ENCODE measurements around the gene RIT2.

The RIT2 gene

GRCh38 chr18:43009674-43010073 is 105.8 kb downstream of the RIT2 start:
- no peak for DNase-seq

GRCh38 chr18:43007365-43007764 is 108.1 kb downstream of the RIT2 start:
- DNase-seq, result no peak

GRCh38 chr18:43004421-43004820 is 111.1 kb downstream of the RIT2 start:
- DNase-seq, result no peak

- no peak for DNase-seq
Measured at GRCh38 chr18:43001821-43002220, 113.7 kb downstream of the RIT2 start.

GRCh38 chr18:42996824-42997223 is 118.7 kb downstream of the RIT2 start:
- no peak for DNase-seq

GRCh38 chr18:42980426-42980825 is 135.1 kb downstream of the RIT2 start:
- no peak for DNase-seq

GRCh38 chr18:42977982-42978637 is 137.4 kb downstream of the RIT2 start:
- DNase-seq, result no peak

GRCh38 chr18:42976869-42977590 is 138.5 kb downstream of the RIT2 start:
- no peak for DNase-seq

GRCh38 chr18:42969366-42969765 is 146.1 kb downstream of the RIT2 start:
- no peak for DNase-seq

- DNase-seq, result no peak
Measured at GRCh38 chr18:42961298-42961697, 154.2 kb downstream of the RIT2 start.

- no peak for DNase-seq
Measured at GRCh38 chr18:42959528-42959927, 156.0 kb downstream of the RIT2 start.

GRCh38 chr18:42958353-42958752 is 157.1 kb downstream of the RIT2 start:
- DNase-seq, result no peak

GRCh38 chr18:42956287-42956686 is 159.2 kb downstream of the RIT2 start:
- DNase-seq, result no peak

- DNase-seq, result no peak
Measured at GRCh38 chr18:42954887-42955286, 160.6 kb downstream of the RIT2 start.

GRCh38 chr18:42953306-42953705 is 162.2 kb downstream of the RIT2 start:
- no peak for DNase-seq

GRCh38 chr18:42950732-42951131 is 164.8 kb downstream of the RIT2 start:
- DNase-seq, result no peak

GRCh38 chr18:42948831-42949230 is 166.7 kb downstream of the RIT2 start:
- DNase-seq, result no peak

GRCh38 chr18:42941860-42942259 is 173.6 kb downstream of the RIT2 start:
- no peak for DNase-seq

GRCh38 chr18:42941021-42941420 is 174.5 kb downstream of the RIT2 start:
- DNase-seq, result no peak

GRCh38 chr18:42937436-42937835 is 178.0 kb downstream of the RIT2 start:
- DNase-seq, result no peak

GRCh38 chr18:42936289-42936688 is 179.2 kb downstream of the RIT2 start:
- DNase-seq, result no peak

- DNase-seq, result no peak
Measured at GRCh38 chr18:42931491-42931890, 184.0 kb downstream of the RIT2 start.

- DNase-seq, result no peak
Measured at GRCh38 chr18:42929857-42930256, 185.6 kb downstream of the RIT2 start.

- no peak for DNase-seq
Measured at GRCh38 chr18:42929181-42929580, 186.3 kb downstream of the RIT2 start.

GRCh38 chr18:42925036-42925435 is 190.4 kb downstream of the RIT2 start:
- DNase-seq, result no peak

Data from T-helper 9 cell (primary cell).